CD4-positive, alpha-beta T cell treated with Interleukin-17A for 4 hours (primary cell): ENCODE results near the gene CXCL16.
"Not testable (repeated sequence)": the region's sequence is repeated elsewhere in the genome, so short reads cannot be mapped to it uniquely, and the experiment has no call there.

Source experiments
- DNase-seq: peaks from one replicate; pipeline ENCODE4 v3.0.0-alpha.2; 2020; ENCODE audit warnings: mixed read lengths

The CXCL16 gene

DNA sequence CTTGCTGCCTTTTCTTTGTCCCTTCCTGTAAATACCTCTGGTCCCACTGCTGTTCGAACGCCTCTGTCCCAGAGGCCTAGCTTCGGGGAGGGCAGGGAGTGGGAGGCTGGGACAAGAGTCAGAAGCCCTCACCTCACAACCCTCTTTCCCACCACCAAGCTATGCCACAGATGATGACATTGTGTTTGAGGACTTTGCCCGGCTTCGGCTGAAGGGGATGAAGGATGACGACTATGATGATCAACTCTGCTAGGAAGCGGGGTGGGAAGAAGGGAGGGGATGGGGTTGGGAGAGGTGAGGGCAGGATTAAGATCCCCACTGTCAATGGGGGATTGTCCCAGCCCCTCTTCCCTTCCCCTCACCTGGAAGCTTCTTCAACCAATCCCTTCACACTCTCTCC is 18.9 kb downstream of the CXCL16 start:
- DNase-seq, result no peak

DNA sequence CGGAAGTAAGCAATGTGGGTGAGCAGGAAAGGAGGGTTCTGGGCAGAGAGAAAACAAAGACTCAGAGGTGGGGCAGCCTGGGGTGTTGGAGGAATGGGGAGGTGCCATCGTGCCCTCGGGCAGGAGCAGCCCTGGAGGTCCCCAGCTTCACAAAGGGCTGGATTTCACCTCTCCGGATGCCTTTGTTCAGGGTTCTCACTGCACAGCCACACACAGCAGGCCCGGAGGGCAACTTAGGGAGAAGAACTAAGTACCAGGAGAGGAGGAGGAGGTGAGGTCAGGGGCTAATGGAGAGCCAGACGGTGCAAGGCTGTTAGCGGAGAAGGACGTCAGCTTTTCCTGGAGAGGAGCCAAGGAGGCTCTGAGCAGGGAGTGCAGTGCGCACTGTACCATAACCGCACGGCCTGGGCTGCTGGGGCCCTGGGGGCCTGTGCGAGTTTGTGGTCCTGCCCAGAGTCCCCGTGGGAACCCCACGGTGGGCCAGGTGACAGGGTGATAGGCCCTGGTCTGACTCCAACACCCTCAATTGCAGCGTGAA is 20.0 kb downstream of the CXCL16 start:
- no peak for DNase-seq

DNA sequence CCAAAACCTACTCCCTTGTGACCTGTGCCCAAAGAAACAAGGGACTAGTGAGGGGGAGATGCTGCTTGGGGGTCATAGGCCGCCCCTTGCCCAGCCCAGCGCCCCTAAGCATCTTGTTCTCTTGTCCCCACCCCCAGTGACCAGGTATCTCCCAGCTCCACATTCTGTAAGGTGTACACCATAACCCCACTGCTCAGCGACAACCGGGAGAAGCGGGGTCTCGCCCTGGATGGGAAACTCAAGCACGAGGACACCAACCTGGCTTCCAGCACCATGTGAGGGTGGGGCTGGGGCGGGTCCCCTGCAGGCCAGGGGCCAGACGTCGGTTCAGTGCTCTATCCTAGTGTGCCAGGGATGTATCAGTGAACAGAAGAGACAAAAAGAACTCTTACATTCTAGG is 20.6 kb downstream of the CXCL16 start:
- DNase-seq, result no peak

DNA sequence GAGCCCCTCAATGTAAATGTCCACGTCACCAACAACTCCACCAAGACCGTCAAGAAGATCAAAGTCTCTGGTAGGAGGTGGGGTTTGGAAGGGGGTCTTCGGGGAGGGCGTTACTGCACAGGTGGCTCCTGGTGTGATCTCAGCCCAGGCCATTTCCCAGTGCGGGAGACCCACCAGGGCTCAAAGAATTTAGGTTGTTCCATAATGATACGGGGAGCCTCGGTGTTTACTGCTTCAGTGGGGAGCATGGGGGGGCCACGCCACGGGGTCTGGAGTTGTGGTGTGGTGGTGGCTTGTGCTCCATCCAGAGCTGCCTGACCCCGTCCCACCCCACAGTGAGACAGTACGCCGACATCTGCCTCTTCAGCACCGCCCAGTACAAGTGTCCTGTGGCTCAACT is 21.5 kb downstream of the CXCL16 start:
- DNase-seq, result no peak

DNA sequence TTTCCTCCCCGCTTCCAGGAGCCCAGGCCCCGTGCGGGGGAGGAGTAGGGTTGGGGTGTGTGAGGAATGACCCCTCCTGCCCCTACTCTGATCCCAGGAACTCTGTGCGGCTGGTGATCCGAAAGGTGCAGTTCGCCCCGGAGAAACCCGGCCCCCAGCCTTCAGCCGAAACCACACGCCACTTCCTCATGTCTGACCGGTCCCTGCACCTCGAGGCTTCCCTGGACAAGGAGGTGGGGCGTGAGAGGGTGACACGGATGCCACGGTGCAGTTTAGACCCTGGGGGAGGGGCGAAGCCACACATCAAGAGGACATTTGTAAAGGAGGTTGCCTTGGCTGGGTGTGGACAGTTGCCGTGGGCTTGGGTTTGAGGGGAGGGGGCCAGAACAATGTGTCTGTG is 21.9 kb downstream of the CXCL16 start:
- no peak for DNase-seq

DNA sequence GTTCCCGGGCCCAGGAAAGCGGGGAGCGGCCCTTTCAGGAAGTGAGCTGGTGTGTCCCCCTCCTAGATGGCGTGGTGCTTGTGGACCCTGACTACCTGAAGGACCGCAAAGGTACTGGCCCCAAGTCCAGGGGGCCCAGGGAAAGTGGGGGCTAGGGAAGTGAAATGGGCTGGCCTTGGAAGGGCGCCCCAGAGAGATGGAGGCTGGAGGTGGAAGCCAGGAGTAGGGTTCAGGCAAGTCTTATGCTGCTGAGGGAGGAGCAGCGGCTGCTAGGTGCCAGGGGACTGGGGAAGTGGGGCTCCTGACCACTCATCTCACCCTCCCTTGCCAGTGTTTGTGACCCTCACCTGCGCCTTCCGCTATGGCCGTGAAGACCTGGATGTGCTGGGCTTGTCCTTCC is 23.6 kb downstream of the CXCL16 start:
- DNase-seq, result no peak

DNA sequence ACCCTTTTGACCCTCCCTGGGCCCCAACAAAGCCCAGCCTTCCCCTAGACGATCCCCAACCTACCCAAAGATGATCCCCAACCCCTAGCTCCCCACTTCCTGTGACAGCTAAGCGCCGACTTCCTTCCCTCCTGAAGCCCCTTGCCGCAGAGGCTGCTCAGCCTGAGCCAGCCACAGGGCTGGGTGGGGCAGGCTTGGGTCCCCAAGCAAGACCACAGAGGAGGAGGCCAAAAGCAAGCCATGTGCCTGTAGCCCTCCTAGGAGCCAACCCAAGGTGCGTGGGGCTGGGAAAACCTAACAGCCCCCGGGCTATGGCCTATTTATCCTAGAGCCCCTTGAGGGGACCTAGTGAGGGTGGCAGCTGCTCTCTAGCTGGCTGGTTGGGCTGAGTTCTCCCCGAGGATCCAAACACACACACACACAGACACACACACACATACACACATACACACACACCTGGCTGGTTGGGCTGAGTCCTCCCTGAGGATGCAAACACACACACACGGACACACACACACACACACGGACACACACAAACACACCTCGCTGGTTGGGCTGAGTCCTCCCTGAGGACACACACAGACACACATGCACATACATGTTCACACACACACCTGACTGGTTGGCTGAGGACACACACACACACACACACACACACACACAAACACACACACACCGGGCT is 24.5 kb downstream of the CXCL16 start:
- DNase-seq, result peak; percentile 80

DNA sequence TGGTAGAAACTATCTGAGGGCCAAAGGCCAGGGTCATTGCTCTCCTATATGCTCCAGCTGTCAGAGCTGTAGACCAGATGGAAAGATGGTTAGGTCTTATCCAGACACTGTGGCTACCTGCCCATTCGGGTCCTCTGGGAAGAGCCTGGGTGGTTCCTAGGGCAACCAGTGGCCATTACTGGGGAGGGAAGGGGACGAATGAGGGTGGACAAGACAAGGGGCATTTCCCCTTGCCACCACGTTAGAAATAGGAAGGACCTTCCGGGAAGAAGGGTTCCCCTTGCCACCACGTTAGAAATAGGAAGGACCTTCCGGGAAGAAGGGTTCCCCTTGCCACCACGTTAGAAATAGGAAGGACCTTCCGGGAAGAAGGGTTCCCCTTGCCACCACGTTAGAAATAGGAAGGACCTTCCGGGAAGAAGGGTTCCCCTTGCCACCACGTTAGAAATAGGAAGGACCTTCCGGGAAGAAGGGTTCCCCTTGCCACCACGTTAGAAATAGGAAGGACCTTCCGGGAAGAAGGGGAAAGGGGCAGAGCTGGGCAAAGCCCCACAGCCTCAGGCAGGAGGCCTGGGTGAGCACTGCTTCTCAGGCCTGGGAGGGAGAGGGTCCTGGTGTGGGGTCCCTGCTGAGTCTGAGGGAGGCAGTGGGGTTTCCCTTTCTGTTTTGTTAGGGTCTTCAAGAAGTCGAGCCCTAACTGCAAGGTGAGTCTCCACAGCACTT is 25.2 kb downstream of the CXCL16 start:
- not testable (repeated sequence) for DNase-seq

DNA sequence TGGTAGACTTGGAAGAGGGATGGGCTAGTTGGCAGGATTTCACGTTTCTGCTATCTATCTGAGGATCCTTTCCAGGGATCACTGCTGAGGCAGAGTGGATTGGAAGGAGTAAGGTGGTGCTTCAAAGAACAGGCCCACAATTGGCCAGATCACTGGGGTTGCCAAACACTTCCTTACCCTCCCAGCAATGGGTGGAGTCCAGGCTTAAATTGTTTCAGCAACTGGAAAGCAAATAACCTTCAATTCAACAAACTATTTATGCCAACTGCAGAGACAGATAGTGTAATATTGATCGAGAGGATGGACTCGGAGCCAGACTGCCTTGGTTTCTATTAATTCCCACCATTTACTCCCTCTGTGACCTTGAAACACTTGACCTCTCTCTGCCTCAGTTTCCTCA is 27.2 kb downstream of the CXCL16 start:
- no peak for DNase-seq

DNA sequence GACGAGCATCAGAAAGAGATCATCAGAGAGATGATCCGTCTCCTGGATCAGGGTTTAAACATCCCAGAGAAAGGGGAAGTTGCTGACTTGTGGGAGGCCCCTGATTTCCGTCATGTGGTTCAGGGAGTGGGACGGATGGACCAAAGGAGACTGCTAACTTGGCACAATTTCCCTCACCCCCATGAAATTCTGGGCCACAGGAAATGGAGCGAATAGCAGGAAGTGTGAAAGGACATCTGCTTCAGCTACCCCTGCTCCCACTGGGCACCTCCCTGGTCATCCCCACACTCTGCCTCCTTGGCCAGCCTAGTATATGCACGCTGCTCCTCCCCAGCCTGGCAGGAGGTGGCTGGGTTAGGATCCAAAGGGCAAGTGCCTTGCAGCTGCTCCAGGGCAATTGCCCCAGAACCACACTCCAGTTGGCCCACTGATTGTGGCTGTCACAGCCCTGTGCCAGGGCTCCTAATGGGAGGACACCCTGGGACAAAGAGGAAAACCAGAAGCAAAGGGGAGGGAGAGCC is 28.0 kb downstream of the CXCL16 start:
- no peak for DNase-seq

DNA sequence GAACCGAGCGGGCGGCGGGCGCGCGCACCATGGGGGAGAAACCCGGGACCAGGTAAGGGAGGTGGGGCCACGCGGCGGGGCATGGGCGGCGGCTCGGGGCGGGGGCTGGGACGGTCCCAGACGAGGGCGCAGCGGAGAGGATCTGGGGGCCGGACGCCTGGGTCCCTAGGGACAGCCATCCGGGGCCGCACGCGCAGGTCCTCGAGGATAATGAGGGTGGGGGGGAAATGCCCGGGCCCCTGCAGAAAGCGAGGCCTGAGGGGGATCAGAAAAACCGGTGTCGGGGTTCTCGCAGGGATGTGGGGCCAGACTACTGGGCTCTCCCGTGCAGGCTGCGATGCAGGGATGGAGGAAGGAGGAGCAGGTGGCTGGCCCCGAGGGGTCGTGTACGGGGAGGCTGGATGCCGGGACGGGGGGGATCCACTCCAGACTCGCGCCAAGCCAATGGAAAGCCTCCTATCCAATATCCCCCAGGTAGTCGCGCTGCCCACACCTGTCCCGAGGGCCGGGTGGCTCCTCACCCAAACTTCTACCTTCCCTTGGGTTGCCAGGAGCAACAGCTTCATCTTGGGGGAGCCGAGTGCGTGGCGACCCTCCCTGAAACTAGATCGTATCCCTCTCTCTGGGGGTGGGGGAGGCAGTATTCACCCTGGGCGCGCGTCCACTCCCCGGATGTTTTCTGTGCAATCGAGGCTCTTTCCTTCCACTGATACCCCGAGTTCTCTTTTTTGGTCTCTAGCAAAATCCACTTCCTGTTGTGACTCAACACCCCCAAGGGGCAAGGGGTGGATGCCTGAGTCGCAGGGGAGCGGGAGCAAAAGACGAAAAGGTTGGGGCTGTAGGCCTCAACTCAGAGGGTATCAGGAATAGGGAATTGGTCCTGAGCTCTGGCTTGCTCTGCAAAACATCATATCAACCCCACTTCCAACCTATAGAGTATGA is 28.8 kb downstream of the CXCL16 start:
- peak; percentile 78 for DNase-seq

DNA sequence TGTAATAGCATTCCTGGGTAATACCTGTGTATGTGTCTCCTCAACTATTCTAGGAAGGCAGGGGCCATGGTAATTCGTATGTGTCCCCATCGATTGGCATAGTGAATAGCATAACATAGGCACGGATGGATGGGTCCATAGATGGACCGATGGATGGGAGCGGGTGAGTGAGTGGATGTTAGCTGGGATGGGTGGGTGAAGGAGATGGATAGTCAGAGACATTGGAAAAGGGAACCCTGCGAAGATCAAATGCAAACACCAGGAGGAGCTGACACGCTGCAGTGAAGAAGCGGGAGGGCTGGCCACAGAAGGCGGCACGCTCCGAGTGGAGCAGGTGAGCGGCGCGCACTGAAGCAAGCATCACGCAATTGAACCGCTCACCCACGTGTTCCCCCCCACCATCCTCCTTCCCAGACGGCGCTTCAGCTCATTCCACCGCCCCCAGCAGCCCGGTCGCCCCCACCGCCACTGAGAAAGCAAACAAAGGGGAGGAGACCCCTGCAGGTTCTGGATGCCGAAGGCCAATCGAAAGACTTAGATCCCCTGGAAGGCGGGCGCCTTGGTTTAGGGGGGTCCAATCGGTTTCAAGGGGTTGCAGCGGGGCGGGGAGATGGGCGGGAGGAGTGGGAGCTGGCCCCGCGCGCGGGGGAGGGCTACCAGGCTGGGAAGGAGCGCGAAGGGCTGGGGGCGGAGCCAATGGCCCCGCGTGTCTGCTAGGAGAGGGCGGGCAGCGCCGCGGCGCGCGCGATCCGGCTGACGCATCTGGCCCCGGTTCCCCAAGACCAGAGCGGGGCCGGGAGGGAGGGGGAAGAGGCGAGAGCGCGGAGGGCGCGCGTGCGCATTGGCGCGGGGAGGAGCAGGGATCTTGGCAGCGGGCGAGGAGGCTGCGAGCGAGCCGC is 29.7 kb downstream of the CXCL16 start, which contains the start of gene ARRB2:
Gene ARRB2 (plus strand): TSS at position 839 of the 899 bp plus-strand sequence. CDS start 90 bp downstream, outside the sequence.
- DNase-seq, result peak; percentile 99

DNA sequence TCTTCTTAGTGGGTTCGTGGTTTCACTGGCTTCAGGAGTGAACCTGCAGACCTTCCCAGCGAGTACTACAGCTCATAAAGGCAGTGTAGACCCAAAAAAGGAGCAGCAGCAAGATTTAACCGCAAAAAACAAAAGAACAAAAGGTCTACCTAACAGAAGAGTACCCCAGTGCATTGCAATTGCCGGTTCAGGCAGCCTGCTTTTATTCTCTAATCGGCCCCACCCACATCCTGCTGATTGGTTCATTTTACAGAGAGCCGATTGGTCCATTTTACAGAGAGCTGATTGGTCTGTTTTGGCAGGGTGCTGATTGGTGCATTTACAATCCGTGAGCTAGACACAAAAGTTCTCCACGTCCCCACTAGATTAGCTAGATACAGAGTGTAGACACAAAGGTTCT is 31.3 kb downstream of the CXCL16 start:
- DNase-seq, result peak; percentile 56

DNA sequence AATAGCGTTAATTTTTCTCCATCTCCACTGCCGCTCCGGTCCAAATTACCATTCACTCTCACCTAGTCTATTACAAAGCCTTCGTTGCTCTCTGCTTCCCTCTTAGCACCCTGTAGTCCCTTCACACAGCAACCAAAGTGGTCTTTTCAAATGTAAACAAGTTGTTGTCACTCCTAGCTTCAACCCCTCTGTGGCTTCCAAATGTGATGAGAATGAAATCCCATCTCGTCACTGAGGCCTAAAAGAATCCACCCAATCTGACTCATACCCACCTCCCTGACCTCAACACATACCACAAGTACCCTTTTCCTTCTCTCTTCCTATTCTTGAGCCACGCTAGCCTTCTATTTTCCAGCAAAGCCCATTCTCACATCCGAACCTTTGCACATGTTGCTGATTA is 33.6 kb downstream of the CXCL16 start:
- DNase-seq, result no peak

DNA sequence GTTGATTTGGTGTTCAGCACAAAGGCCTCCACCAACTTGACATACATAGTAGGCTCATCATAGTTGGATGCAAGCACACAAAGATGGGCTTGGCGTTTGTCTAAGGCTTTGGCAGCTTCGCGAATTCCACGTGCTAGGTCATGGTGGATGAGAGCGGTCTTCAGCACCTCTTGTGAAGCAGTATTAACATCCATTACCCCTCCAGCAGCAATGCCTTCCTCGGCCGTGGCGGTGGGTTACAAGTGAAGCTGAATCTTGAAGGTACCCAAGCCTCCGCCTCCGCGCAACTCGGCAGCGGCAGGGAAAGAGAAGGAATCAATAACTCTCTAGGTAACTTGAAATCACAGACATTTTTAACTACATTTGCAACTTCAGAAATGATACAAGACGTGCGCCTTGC is 34.7 kb downstream of the CXCL16 start:
- no peak for DNase-seq

DNA sequence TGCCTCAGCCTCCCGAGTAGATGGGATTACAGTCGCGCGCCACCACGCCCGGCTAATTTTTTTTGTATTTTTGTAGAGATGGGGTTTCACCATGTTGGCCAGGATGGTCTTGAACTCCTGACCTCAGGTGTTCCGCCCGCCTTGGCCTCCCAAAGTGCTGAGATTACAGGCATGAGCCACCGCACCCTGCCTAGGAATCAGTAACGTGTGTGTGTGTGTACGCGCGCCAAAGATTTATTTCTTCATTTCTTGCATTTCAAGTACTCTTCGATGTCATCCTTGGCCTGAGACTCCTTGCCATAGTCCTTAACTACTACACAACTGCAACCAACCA is 35.2 kb downstream of the CXCL16 start:
- not testable (repeated sequence) for DNase-seq

DNA sequence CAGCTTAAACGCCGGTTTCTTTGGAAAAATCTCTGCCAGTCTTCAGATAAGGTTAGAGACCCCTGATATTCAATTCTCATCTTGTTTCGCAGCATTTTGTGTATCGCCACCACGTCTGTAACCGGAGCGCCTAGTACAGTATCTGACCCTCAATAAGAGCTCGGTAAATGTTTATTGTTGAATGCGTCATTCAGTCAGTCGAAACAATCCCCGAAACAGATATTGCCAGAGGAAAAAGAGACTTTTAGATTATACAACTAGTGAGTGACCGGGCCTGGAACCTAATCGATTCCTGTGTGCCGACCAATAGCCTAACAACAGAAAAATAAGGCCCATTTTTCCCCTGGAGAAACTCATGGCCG is 36.4 kb downstream of the CXCL16 start:
- DNase-seq, result no peak

DNA sequence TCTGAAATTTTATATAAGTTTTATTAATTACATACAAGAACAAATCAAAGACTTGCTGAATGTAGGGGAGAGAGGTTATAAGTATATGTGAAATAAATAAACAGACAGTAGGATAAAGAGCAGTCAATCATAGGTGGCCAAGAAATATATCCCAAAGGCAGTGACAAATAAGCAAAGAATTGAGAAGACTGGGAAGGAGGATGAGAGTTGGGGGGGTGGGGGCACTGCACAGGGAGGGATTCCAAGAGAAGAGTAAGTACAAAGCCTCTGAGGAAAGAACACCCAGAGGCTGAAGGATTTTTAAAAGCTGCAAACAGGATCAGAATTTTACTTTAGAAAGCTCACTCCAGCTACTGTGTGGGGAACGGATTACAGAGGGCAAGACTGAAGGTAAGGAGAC is 38.6 kb downstream of the CXCL16 start:
- no peak for DNase-seq

DNA sequence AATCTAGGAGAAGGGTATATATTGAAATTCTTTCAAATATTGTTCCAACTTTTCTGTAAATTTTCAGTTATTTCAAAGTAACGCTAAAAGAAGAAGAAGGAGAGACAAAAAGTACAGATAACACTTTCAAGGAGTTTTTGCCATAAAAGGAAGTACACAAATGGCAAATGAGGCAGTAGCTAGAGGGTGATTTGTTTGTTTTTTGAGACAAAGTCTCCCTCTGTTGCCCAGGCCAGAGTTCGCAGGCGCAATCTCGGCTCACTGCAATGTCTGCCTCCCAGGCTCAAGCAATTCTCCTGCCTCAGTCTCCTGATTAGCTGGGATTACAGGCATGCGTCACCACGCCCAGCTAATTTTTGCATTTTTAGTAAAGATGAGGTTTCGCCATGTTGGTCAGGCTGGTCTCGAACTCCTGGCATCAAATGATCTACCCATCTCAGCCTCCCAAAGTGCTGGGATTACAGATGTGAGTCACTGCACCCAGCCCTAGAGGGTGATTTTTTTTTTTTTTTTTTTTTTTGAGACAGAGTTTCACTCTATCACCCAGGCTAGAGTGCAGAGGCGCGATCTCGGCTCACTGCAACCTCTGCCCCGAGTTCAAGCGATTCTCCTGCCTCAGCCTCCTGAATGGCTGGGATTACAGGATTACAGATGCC is 40.2 kb downstream of the CXCL16 start:
- not testable (repeated sequence) for DNase-seq

DNA sequence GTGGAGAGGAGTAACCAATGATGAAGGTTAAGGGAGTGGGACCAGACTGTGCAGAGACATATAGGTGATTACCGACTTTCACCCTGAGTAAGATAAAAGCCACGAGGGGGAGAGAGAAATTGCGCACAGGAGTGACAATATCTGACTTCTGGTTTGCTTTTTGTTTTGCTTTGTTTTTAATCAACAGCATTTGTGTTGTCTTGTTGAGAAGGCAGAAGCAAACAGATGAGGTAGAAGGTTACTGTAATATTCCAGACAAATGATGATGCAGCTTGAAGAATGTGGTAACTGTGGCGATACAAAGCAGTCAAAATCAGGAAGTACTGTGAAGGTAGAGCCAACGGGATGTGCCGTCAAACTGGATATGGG is 43.3 kb downstream of the CXCL16 start:
- no peak for DNase-seq

DNA sequence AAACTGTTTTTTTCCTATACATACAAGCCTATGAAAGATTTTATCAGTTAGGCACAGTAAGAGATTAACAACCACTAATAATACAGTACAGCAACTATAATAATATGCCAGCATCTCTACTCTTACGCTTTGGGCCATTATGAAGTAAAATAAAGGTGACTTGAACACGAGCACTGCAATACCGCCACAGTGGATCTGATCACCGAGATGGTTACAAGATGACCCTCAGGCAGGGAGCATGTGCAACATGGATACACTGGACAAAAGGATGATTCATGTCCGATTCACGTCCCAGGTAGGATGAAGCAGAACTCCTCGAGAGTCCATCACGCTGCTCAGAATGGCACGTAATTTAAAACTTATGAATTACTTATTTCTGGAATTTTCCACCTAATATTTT is 46.3 kb downstream of the CXCL16 start:
- no peak for DNase-seq

DNA sequence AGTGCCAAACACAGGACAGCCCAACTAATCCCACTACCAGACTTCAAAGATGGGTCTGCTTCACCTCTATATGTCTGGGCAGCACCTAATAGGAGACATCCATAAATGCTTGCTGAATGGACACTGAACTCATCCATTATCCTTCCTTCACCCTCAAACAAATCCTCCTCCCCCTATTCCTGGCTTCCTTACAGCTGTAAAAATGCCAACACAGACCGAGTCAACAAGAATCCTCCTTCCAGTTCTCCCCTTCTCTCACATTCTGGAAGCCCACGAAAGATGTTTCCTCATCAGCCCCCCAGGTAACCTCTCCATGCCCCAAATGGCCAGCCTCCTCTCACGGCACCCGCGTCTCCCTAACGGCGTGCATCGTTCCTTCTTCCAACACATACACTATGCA is 48.0 kb downstream of the CXCL16 start:
- no peak for DNase-seq
